K562 (cell line): ENCODE data around the gene EPX.

ENCODE experiments used
- ARID3A ChIP-seq: IDR thresholded peaks from 2 replicates; pipeline ENCODE4 v1.6.1; 2012; ENCODE audit warnings: low read depth, low read length, improper control_type of control experiment, borderline replicate concordance
- CTCF ChIP-seq, 3 experiments: IDR thresholded peaks in 2 of 3; conservative IDR thresholded peaks in 1 of 3; 2 replicates each; pipeline ENCODE4 v1.5.1; 2011 to 2012; ENCODE audit warnings: low read length in 3 of 3, mild to moderate bottlenecking in 3 of 3, control low read depth in 2 of 3, improper control_type of control experiment in 1 of 3, inconsistent platforms in 1 of 3, low read depth in 1 of 3, mixed read lengths in 1 of 3, moderate library complexity in 1 of 3; ENCODE audit not compliant: insufficient read depth in 2 of 3
- EZH2 ChIP-seq: IDR thresholded peaks from 2 replicates; pipeline ENCODE4 v1.6.1; 2012; ENCODE audit warnings: low read depth, mild to moderate bottlenecking, inconsistent platforms, low read length, borderline replicate concordance
- MYNN ChIP-seq, 2 experiments: sonication (generic); formaldehyde crosslinking in 1 of 2; IDR thresholded peaks; 2 replicates each; pipeline versions ENCODE4 v1.5.0 to v1.6.1; 2016 to 2020; ENCODE audit warnings: antibody characterized with exemption in 1 of 2, missing genetic modification reagents in 1 of 2
- PHF8 ChIP-seq: fragments of 200-600 bp; sonication (generic); IDR thresholded peaks from 2 replicates; pipeline ENCODE4 v1.6.1; 2012; ENCODE audit warnings: mixed run types, mild to moderate bottlenecking, inconsistent platforms, low read length, moderate library complexity, borderline replicate concordance
- POLR2A ChIP-seq: fragments of 450-650 bp; conservative IDR thresholded peaks from 2 replicates; pipeline ENCODE4 v1.6.1; 2016
- PTBP1 ChIP-seq: fragments of 200-400 bp; formaldehyde crosslinking; IDR thresholded peaks from 2 replicates; pipeline ENCODE4 v1.6.1; 2017; ENCODE audit warnings: low read depth, low read length
- SIX5 ChIP-seq, 2 experiments: IDR thresholded peaks; 2 replicates each; pipeline ENCODE4 v1.6.1; 2011; ENCODE audit warnings: low read length in 2 of 2, borderline replicate concordance in 1 of 2, low read depth in 1 of 2, mild to moderate bottlenecking in 1 of 2, moderate library complexity in 1 of 2; ENCODE audit not compliant: insufficient read depth in 1 of 2
- SP2 ChIP-seq: IDR thresholded peaks from 2 replicates; pipeline ENCODE4 v1.6.1; 2011; ENCODE audit warnings: mild to moderate bottlenecking, low read depth, low read length, moderate library complexity; ENCODE audit not compliant: poor library complexity, severe bottlenecking; ENCODE audit errors: extremely low read depth
- TSC22D4 ChIP-seq: fragments of 450-650 bp; IDR thresholded peaks from 2 replicates; pipeline ENCODE4 v1.6.1; 2016; ENCODE audit warnings: missing genetic modification characterization, missing biosample characterization, control low read depth
- TF ChIP-seq, protein P1 (sequence below): fragments of 250-450 bp; sonication (Bioruptor Pico); IDR thresholded peaks from 2 replicates; pipeline ENCODE4 v1.4.0; 2020
- TF ChIP-seq, protein P2 (sequence below): sonication (generic); formaldehyde crosslinking; IDR thresholded peaks from 2 replicates; pipeline ENCODE4 v1.8.1; 2022; ENCODE audit warnings: missing genetic modification reagents

- TF ChIP-seq PTBP1 (no peak), CTCF (IDR thresholded peaks at IDR 0.05 in 2 of 3, conservative IDR thresholded peaks at IDR 0.05 in 1 of 3; ENCODE audit: insufficient read depth in 2 of 3, low read depth in 1 of 3, low read length in 3 of 3) (no peak), SIX5 (IDR thresholded peaks at IDR 0.05; ENCODE audit: borderline replicate concordance in 1 of 2, insufficient read depth in 1 of 2, low read depth in 1 of 2, low read length in 2 of 2) (no peak), TSC22D4 (no peak), ARID3A (no peak), PHF8 (no peak), SP2 (no peak), EZH2 (no peak), POLR2A (no peak), MYNN (IDR thresholded peaks at IDR 0.05) (no peak), MYNN (CRISPR knock-in tag; IDR thresholded peaks at IDR 0.05) (no peak)
- TF ChIP-seq, protein P1, sequence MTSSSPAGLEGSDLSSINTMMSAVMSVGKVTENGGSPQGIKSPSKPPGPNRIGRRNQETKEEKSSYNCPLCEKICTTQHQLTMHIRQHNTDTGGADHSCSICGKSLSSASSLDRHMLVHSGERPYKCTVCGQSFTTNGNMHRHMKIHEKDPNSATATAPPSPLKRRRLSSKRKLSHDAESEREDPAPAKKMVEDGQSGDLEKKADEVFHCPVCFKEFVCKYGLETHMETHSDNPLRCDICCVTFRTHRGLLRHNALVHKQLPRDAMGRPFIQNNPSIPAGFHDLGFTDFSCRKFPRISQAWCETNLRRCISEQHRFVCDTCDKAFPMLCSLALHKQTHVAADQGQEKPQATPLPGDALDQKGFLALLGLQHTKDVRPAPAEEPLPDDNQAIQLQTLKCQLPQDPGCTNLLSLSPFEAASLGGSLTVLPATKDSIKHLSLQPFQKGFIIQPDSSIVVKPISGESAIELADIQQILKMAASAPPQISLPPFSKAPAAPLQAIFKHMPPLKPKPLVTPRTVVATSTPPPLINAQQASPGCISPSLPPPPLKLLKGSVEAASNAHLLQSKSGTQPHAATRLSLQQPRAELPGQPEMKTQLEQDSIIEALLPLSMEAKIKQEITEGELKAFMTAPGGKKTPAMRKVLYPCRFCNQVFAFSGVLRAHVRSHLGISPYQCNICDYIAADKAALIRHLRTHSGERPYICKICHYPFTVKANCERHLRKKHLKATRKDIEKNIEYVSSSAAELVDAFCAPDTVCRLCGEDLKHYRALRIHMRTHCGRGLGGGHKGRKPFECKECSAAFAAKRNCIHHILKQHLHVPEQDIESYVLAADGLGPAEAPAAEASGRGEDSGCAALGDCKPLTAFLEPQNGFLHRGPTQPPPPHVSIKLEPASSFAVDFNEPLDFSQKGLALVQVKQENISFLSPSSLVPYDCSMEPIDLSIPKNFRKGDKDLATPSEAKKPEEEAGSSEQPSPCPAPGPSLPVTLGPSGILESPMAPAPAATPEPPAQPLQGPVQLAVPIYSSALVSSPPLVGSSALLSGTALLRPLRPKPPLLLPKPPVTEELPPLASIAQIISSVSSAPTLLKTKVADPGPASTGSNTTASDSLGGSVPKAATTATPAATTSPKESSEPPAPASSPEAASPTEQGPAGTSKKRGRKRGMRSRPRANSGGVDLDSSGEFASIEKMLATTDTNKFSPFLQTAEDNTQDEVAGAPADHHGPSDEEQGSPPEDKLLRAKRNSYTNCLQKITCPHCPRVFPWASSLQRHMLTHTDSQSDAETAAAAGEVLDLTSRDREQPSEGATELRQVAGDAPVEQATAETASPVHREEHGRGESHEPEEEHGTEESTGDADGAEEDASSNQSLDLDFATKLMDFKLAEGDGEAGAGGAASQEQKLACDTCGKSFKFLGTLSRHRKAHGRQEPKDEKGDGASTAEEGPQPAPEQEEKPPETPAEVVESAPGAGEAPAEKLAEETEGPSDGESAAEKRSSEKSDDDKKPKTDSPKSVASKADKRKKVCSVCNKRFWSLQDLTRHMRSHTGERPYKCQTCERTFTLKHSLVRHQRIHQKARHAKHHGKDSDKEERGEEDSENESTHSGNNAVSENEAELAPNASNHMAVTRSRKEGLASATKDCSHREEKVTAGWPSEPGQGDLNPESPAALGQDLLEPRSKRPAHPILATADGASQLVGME = no peak
- TF ChIP-seq, protein P2, sequence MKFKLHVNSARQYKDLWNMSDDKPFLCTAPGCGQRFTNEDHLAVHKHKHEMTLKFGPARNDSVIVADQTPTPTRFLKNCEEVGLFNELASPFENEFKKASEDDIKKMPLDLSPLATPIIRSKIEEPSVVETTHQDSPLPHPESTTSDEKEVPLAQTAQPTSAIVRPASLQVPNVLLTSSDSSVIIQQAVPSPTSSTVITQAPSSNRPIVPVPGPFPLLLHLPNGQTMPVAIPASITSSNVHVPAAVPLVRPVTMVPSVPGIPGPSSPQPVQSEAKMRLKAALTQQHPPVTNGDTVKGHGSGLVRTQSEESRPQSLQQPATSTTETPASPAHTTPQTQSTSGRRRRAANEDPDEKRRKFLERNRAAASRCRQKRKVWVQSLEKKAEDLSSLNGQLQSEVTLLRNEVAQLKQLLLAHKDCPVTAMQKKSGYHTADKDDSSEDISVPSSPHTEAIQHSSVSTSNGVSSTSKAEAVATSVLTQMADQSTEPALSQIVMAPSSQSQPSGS (CRISPR knock-in tag) = no peak
These were observed 60.6 kb downstream of the EPX start for GRCh38 chr17:58253082-58253481.
